VCaP (cell line): ENCODE measurements around the gene AGRN.

Source experiments
- H3K27ac ChIP-seq: fragments of 450-650 bp; 2 replicates; pipeline ENCODE4 v1.5.1; 2017
- TF ChIP-seq, protein P1 (sequence below): fragments of 450-650 bp; conservative IDR thresholded peaks from 2 replicates; pipeline ENCODE4 v1.5.1; 2017; ENCODE audit warnings: mild to moderate bottlenecking, moderate library complexity

Gene AGRN

DNA sequence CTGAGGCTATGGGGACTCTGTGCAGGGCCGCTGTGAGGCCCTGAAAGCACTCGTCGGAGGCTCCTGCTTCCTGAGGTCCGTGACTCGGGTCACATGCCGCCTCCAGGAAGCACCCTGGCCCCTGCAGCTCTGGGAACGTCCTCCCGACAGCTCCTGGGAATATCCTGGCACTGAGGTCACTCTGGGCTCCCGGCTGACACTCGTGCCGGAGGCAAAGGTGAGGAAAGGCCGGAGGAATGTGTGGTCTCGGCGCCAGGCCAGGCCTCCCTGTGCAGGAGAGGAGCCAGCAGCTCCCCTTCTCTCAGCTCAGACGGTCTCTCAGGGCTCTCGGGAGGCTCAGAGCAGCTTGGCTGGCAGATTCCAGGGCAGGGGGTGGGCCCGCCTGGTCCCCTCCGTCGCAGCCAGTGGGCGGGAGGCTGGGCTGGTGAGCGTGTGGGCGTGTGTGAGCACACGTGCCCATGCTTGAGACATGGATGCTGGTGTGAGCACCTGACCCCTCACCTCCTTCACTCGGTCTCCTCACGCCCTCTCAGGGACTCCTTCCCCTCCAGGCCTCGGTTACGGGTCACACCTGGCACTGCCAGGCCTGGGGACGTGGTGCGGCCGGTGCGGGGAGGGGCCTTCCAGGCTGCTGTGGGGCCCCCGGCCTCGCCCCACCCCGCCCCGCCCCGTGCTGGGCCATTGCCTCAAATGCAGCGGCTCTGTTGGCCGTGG is 59.6 kb downstream of the AGRN start:
- TF ChIP-seq, protein P1, sequence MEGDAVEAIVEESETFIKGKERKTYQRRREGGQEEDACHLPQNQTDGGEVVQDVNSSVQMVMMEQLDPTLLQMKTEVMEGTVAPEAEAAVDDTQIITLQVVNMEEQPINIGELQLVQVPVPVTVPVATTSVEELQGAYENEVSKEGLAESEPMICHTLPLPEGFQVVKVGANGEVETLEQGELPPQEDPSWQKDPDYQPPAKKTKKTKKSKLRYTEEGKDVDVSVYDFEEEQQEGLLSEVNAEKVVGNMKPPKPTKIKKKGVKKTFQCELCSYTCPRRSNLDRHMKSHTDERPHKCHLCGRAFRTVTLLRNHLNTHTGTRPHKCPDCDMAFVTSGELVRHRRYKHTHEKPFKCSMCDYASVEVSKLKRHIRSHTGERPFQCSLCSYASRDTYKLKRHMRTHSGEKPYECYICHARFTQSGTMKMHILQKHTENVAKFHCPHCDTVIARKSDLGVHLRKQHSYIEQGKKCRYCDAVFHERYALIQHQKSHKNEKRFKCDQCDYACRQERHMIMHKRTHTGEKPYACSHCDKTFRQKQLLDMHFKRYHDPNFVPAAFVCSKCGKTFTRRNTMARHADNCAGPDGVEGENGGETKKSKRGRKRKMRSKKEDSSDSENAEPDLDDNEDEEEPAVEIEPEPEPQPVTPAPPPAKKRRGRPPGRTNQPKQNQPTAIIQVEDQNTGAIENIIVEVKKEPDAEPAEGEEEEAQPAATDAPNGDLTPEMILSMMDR = no peak
- peak overlapping the region; percentile 78 for H3K27ac ChIP-seq

DNA sequence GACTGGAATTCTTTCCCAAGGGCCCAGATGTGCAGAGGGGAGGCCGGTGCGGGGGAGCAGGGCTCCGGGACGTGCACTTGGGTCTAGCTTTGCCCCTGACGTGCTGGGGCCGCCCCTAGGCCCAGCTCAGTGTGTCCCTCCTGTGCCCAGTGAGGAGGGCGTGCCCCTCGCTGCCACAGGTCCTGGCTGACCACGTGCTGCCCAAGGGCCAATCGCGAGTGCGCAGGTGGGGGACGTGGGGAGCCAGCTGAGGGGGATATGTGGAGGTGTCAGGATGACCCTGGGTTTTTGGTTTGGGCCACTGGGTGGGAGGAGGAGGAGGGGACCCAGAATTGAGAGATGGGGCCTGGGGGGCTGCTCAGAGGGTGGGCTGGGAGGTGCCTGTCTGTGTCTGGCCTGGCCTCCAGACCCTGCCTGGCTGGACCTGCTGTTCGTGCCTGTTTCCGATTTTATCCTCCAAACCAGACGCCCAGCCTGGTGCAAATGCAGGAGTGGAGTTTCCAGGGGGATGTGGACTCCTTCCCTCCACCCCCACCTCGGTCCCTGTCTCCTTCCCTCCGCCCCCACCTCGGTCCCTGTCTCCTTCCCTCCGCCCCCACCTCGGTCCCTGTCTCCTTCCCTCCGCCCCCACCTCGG is 60.3 kb downstream of the AGRN start:
- TF ChIP-seq, protein P1 = no peak
- H3K27ac ChIP-seq = peak overlapping the region; percentile 78

DNA sequence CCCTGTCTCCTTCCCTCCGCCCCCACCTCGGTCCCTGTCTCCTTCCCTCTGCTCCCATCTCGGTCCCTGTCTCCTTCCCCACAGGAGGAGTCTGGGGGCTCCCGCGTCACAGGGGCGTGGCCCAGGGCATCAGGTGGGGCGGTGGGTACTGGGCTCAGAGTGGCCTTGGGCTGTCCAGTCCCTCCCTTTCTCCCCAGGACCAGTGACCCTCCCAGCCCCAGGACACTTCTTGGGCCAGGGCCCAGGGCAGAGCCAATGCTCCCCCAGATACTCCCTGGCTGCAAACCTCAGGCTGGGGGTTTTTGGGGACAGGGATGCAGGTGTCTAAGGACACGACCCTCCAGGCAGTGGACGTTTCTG is 61.0 kb downstream of the AGRN start:
- TF ChIP-seq, protein P1 = no peak
- H3K27ac ChIP-seq = 0 out of 2 replicates have a peak overlapping the region, but pooled peaks have one; percentile 14

DNA sequence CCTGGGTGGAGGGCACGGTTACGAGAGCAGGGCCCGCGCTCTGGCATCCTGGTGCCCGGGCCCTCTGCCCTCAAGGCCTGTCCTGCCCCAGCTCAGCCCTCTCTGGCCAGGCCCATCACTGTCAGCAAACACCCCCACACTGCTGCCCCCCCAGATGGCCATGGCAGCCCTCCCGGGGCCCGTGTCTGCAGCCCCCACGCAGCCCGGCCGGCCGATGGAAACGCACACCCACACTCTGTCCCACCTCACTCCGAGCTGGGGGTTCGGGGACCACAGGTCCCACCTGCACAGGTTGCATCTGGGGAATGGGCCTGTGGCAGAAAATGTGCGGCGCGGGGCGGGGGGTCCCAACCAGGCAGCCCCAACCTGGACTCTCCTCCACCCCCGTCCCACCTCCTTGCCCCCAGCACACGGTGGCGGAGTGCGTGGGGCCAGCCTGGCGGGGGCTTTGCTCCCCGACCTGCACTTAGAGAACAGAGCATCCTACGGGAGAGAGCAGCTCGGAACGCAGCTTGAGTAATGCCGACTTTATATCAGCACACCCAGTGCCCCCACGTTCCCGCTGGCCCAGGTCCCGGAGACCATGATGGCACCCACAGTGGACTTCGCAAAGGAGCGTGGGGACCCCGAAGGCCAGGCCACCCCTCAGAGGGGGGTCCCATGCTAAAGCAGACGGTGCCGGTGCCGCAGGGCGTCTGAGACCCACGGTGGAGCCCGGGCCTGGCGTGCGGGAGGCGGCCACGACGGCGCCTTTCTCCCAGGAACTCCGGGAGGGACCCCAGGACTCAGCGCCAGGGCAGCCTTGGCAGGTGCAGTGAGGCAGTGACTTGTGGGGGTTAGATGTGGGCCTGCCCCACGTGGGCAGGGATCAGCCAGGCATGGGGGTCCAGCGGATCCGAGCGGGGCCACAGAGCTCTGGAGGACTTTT is 61.7 kb downstream of the AGRN start:
- TF ChIP-seq, protein P1 = no peak
- H3K27ac ChIP-seq = 0 out of 2 replicates have a peak overlapping the region, but pooled peaks have one; percentile 14

DNA sequence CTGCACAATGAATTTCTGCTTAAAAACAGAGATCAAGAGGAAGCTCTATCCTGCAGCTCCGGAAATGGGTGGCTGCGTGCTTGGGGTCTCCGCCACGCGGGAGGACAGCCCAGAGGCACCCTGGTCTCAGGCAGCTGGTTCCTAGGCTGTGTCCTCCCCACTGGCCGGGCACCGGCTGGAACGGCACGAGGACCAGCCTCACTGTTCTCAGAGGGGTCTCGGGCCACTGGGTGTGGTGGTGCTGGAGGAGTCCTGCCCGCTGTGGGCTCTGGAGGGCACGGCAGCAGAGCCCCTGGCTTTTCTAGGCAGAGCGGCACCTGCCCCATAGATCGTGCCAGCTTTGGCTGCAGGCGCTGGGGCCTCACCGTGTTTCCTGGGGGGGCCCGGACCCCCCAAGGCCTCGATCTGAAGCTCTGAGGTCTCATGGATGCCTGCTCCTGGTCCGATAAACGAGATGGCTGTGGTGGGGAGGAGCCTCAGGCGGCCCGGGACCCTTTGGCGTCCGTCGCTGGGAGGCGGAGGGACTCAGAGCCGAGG is 62.4 kb downstream of the AGRN start:
- TF ChIP-seq, protein P1 = no peak
- no peak overlapping the region for H3K27ac ChIP-seq

DNA sequence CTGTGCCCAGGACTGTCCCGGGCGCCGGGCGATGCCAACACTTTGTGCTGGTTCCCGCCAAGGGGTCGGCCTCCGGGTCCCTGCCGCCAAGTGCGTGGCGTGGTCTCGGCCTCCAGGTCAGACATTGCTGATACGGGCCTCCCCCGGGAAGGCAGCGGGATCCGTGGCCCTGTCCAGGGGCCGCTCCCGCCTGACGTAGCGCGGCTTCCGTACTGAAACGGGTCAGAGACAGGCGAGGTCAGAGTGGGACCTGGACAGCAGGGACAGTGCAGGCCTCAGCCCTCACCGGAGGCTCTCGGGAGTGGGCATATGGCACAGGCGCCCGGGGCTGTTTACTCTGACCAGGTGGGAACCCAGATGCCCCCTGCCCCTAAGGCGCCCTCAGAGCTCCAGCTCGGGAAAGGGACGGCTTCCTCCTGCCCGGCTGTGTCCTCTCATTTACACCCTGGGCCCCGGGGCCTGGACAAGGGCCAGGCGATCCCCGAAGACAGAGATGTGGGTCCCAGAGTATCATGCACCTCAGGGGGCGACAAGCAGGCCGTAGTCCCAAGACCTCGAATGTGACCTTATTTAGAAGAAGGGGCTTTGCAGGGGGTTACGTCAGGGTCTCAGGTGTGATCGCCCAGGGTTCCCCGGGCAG is 63.0 kb downstream of the AGRN start:
- H3K27ac ChIP-seq = no peak overlapping the region
- TF ChIP-seq, protein P1 = no peak
